Measurements from ENCODE around the gene ARHGEF6.

DNA sequence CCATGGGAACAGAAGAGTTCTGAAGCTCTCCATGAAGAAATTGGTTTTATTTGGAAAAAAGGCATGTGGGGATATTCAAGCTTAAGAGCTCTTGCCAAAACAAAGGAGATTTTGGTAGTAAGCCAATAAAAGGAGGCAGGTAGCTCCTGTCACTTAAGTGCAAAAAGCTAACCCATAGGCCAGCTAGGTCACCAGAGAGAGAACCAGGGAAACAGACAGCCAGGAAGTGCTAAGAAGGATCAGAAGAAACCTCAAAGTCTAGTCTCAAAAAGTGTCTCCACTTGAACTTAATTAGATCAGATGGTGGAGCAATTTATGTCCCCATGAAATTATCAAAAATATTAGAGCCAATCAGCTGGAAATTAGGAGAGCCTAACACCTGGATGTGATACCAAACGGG is 83.6 kb downstream of the ARHGEF6 start:
- TF ChIP-seq CTCF (IDR thresholded peaks at IDR 0.05) (no peak), POLR2A (IDR thresholded peaks at IDR 0.05) (no peak)
